ENCODE data around the gene RIMBP3B. TPM values are rescaled to one million over a fixed set of nuclear protein-coding genes. Genes with fewer than 3 reads are reported as not detected.
"Not testable (repeated sequence)": the region's sequence is repeated elsewhere in the genome, so short reads cannot be mapped to it uniquely, and the experiment has no call there.

The RIMBP3B gene
- polyA plus RNA-seq, 4 donors = 0.18 TPM; not detected in 3

- DNase-seq (ENCODE audit: low read depth in 4 of 4, low spot score in 2 of 4) = not testable (repeated sequence)
Observed at GRCh38 chr22:21407792-21408191, 24.2 kb downstream of the RIMBP3B start.

GRCh38 chr22:21416375-21416774 lies 32.8 kb downstream of the RIMBP3B start:
- DNase-seq (ENCODE audit: low read depth in 4 of 4, low spot score in 2 of 4) = not testable (repeated sequence)

- DNase-seq (ENCODE audit: low read depth in 4 of 4, low spot score in 2 of 4) = not testable (repeated sequence)
Observed at GRCh38 chr22:21417227-21417746, 33.7 kb downstream of the RIMBP3B start, which contains the start of gene HIC2. TSS of gene HIC2 (plus strand) at chr22:21417371. CDS start at chr22:21442832, 25,461 bp downstream.

GRCh38 chr22:21417853-21418252 lies 34.3 kb downstream of the RIMBP3B start:
- not testable (repeated sequence) for DNase-seq (ENCODE audit: low read depth in 4 of 4, low spot score in 2 of 4)

- DNase-seq (ENCODE audit: low read depth in 4 of 4, low spot score in 2 of 4) = not testable (repeated sequence)
Observed at GRCh38 chr22:21418974-21419638, 35.6 kb downstream of the RIMBP3B start.

- DNase-seq (ENCODE audit: low read depth in 4 of 4, low spot score in 2 of 4) = not testable (repeated sequence)
Observed at GRCh38 chr22:21420180-21420763, 36.7 kb downstream of the RIMBP3B start.

- DNase-seq (ENCODE audit: low read depth in 4 of 4, low spot score in 2 of 4) = not testable (repeated sequence)
Observed at GRCh38 chr22:21424084-21424709, 40.6 kb downstream of the RIMBP3B start.

- not testable (repeated sequence) for DNase-seq (ENCODE audit: low read depth in 4 of 4, low spot score in 2 of 4)
Observed at GRCh38 chr22:21434378-21435233, 51.1 kb downstream of the RIMBP3B start.

GRCh38 chr22:21435998-21436810 lies 52.7 kb downstream of the RIMBP3B start:
- DNase-seq (ENCODE audit: low read depth in 4 of 4, low spot score in 2 of 4) = not testable (repeated sequence)

GRCh38 chr22:21438013-21438412 lies 54.5 kb downstream of the RIMBP3B start:
- DNase-seq (ENCODE audit: low read depth in 4 of 4, low spot score in 2 of 4) = not testable (repeated sequence)

Other genes starting within 250 kb of the RIMBP3B start
- 10 to 100 TPM in 3 of 4 donors, 1 to 10 TPM in 1; 8.5 to 12.3 (median 10.7) TPM for gene HIC2, start 33.6 kb downstream of the RIMBP3B start, polyA plus RNA-seq (ENCODE audit: insufficient read length in 4 of 4)
- 1 to 10 TPM in 3 of 4 donors, under 1 TPM in 1; 0.59 to 2.4 (median 1.9) TPM for gene TMEM191C, start 83.6 kb downstream of the RIMBP3B start, polyA plus RNA-seq (ENCODE audit: insufficient read length in 4 of 4)
- gene RIMBP3C, start 167.7 kb downstream of the RIMBP3B start, polyA plus RNA-seq (ENCODE audit: insufficient read length in 4 of 4) = under 1 TPM; 0.29 to 0.39 (median 0.32) TPM
- 10 to 100 TPM; 52.6 to 62.0 (median 57.1) TPM for gene UBE2L3, start 184.0 kb downstream of the RIMBP3B start, polyA plus RNA-seq (ENCODE audit: insufficient read length in 4 of 4)
- 10 to 100 TPM in 3 of 4 donors, 1 to 10 TPM in 1; 9.3 to 21.9 (median 16.4) TPM for gene YDJC, start 246.3 kb downstream of the RIMBP3B start, polyA plus RNA-seq (ENCODE audit: insufficient read length in 4 of 4)
- 1 to 10 TPM in 1 of 4 donors, under 1 TPM in 3; 0.13 to 1.2 (median 0.66) TPM for gene CCDC116, start 249.0 kb downstream of the RIMBP3B start, polyA plus RNA-seq (ENCODE audit: insufficient read length in 4 of 4)

Data from left renal cortex interstitium (tissue), 4 donors.